HEK293 (cell line): ENCODE measurements around the gene OR56A1.

Source experiments
- MZF1 ChIP-seq: fragments of 450-650 bp; formaldehyde crosslinking; IDR thresholded peaks from 2 replicates; pipeline ENCODE4 v1.5.1; 2017; ENCODE audit warnings: missing biosample characterization, missing genetic modification characterization, borderline replicate concordance
- ZNF530 ChIP-seq: fragments of 450-650 bp; formaldehyde crosslinking; IDR thresholded peaks from 2 replicates; pipeline ENCODE4 v1.5.1; 2016; ENCODE audit warnings: low read depth, missing biosample characterization, missing genetic modification characterization
- ZNF571 ChIP-seq: fragments of 450-650 bp; formaldehyde crosslinking; IDR thresholded peaks from 2 replicates; pipeline ENCODE4 v1.5.0; 2017; ENCODE audit warnings: missing biosample characterization, missing genetic modification characterization
- TF ChIP-seq, protein P1 (sequence below): fragments of 450-650 bp; formaldehyde crosslinking; IDR thresholded peaks from 2 replicates; pipeline ENCODE4 v1.5.1; 2016; ENCODE audit warnings: missing biosample characterization, missing genetic modification characterization
- TF ChIP-seq, protein P2 (sequence below): fragments of 450-650 bp; formaldehyde crosslinking; IDR thresholded peaks from 2 replicates; pipeline ENCODE4 v1.5.1; 2017; ENCODE audit warnings: missing biosample characterization, missing genetic modification characterization
- TF ChIP-seq, protein P3 (sequence below): fragments of 450-650 bp; formaldehyde crosslinking; IDR thresholded peaks from 2 replicates; pipeline ENCODE4 v1.5.0; 2017; ENCODE audit warnings: missing biosample characterization, missing genetic modification characterization, borderline replicate concordance

DNA sequence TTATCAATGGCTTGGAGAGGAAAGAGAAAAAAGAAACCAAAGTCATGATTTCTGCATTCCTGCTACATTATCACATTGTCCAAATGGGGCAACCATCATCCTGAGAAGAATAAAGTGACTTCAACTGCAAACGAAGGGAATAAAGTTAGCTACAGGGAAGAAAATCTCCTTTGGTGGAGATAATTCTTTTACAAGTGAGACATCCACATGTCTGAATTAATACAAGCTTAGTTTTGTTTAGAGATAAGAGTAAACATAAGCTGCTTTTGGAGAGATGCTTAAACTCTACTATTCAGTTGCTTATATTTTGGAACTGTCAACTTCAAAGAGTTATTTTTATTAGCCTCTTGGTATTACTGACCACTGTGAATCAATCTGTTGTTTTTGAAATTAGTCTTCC, 43.7 kb downstream of the OR56A1 start, which contains the start of gene OR52L1:
- TF ChIP-seq, protein P1, sequence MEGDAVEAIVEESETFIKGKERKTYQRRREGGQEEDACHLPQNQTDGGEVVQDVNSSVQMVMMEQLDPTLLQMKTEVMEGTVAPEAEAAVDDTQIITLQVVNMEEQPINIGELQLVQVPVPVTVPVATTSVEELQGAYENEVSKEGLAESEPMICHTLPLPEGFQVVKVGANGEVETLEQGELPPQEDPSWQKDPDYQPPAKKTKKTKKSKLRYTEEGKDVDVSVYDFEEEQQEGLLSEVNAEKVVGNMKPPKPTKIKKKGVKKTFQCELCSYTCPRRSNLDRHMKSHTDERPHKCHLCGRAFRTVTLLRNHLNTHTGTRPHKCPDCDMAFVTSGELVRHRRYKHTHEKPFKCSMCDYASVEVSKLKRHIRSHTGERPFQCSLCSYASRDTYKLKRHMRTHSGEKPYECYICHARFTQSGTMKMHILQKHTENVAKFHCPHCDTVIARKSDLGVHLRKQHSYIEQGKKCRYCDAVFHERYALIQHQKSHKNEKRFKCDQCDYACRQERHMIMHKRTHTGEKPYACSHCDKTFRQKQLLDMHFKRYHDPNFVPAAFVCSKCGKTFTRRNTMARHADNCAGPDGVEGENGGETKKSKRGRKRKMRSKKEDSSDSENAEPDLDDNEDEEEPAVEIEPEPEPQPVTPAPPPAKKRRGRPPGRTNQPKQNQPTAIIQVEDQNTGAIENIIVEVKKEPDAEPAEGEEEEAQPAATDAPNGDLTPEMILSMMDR (tag by site-specific recombination), result no peak
- TF ChIP-seq, protein P2, sequence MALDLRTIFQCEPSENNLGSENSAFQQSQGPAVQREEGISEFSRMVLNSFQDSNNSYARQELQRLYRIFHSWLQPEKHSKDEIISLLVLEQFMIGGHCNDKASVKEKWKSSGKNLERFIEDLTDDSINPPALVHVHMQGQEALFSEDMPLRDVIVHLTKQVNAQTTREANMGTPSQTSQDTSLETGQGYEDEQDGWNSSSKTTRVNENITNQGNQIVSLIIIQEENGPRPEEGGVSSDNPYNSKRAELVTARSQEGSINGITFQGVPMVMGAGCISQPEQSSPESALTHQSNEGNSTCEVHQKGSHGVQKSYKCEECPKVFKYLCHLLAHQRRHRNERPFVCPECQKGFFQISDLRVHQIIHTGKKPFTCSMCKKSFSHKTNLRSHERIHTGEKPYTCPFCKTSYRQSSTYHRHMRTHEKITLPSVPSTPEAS, result no peak
- no peak for TF ChIP-seq ZNF530 (tag by site-specific recombination)
- TF ChIP-seq, protein P3, sequence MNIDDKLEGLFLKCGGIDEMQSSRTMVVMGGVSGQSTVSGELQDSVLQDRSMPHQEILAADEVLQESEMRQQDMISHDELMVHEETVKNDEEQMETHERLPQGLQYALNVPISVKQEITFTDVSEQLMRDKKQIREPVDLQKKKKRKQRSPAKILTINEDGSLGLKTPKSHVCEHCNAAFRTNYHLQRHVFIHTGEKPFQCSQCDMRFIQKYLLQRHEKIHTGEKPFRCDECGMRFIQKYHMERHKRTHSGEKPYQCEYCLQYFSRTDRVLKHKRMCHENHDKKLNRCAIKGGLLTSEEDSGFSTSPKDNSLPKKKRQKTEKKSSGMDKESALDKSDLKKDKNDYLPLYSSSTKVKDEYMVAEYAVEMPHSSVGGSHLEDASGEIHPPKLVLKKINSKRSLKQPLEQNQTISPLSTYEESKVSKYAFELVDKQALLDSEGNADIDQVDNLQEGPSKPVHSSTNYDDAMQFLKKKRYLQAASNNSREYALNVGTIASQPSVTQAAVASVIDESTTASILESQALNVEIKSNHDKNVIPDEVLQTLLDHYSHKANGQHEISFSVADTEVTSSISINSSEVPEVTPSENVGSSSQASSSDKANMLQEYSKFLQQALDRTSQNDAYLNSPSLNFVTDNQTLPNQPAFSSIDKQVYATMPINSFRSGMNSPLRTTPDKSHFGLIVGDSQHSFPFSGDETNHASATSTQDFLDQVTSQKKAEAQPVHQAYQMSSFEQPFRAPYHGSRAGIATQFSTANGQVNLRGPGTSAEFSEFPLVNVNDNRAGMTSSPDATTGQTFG (tag by site-specific recombination), result no peak
- no peak for TF ChIP-seq ZNF571
- no peak for TF ChIP-seq MZF1
